ENCODE measurements around the gene GJA3.
"Not testable (repeated sequence)": the region's sequence is repeated elsewhere in the genome, so short reads cannot be mapped to it uniquely, and the experiment has no call there.

GJA3 gene

DNA sequence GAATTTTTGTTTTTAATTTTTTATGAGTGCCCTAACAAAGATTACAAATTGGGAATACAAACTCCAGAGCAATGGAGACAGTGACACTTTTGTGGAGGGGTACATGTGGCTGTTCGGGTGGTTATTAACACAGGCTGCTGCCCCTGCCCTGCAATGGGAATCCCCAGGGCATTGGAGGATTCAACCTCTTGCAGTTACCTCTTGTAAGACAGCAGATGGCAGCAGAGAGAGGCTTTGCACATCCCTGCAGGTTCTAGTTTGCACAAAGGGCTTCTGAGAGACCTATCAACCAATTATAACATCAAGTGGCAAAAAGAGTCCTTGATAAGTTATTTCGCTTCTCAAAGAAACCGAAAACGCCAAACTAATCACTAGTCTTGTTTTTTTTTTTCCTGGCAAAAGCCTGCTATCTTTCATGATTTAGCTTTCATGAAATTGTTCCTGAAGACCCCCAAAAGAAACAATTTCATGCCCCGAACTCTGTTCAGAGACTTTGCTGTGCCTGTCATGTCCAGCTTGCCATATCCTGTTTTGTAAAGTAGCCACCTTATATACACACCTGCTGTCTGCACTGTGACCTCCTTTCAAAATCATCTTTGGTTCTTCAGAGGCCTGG lies 21.5 kb upstream of the GJA3 start:
- no peak for DNase-seq (ENCODE audit: low spot score)

DNA sequence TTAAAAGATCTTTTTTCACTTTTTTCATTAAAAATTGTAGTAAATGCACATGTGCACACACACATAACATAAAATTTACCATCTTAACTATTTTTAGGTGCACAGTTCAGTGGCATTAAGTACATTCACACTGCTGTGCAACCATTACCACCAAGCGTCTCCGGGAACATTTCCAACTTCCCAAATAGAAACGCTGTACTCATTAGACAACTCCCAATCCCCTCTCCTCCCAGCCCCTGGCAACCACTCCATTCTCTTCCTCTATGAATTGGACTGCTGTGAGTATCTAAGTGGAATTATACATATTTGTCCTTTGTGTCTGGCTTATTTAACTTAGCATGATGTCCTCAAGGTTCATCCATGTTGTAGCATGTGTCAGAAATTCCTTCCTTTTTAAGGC lies 20.3 kb upstream of the GJA3 start:
- no peak for DNase-seq (ENCODE audit: low spot score)

DNA sequence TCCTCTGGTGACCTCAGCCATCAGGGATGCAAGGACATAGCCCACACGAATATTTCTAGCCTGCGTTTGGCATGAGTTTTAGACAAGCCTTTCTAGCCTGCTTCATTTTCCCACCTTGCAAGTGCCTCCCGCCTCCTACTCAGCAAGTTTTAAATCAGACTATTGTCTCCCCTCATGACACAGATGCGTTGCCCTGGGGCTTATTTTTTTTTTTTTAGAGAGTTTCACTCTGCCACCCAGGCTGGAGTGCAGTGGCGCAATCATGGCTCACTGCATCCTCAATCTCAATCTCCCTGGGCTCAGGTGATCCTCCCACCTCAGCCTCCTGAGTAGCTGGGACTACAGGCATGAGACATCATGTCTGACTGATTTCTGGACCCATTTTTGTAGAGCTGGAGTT lies 17.3 kb upstream of the GJA3 start:
- no peak for DNase-seq (ENCODE audit: low spot score)

DNA sequence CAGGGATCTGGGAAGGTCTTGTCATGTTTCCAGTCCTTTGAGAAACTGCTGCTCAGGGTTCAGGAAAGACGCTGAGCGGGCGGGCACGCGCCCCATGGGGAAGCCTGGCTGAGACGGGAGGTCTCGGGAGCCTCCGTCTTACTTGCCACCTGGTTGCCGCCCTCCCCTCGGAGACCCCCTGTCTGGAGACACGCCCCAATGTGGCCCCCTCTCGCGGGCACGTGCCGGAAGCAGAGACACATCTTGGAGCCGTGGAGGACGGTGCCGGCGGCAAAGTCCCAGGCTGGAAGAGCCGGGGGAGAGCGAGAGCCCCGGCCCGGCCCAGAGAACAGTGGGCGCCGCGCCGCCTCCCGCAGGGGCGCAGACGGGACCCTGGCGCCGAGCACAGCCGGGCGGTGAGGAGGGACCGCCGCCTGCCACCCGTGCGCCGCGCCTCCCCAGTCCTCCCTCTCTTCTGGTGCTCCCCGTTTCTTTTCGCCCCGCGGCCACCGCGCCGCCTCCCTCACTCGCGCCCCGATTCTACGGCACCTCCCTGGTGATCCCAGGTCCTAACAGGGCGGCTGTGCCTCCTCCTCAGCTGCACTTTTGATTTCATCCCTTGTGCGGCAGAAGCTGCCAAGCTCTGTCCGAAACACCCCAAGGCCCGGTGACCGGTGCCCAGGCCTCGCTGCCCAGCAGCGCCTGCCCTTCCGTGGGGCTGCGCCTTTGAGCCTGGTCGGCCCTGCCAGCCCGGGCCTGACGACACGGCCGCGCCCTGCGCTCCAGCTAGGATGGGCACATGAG lies 16.4 kb upstream of the GJA3 start:
- DNase-seq (ENCODE audit: low spot score) = no peak

DNA sequence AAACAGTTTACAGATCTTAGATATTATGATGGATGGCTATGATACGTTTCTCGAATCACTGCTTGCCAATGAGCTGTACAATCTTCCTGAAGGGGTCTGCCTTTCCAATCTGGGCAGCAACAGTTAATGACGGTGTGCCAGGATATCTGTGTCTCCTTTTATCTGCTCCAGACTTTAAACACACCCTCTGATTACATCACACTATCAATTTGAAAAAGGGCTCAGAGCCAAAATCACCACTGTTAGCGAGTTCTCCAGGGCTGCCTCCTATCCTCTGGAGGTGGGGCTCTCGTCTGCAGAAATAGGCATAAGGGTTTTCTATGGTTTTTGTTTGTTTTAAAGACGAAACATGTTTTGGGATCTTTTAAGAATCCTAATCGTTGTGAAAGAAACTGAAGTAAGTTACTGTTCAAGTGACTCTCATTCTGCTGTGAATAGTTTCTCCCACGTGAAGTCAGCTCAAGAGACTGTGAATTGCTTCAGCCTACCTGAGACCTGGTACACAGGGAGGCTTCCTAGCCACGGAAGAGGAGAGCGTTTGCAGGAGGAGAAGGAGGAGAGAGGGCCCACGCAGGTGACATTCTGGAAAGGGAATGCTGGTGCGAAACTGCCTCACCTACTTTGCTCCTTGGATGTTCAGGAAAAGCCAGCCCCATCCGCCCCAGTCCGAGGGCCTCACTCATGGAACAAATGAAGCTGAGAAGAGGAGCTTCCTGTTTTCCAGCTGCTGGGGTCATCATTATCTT lies 15.2 kb upstream of the GJA3 start:
- no peak for DNase-seq (ENCODE audit: low spot score)

DNA sequence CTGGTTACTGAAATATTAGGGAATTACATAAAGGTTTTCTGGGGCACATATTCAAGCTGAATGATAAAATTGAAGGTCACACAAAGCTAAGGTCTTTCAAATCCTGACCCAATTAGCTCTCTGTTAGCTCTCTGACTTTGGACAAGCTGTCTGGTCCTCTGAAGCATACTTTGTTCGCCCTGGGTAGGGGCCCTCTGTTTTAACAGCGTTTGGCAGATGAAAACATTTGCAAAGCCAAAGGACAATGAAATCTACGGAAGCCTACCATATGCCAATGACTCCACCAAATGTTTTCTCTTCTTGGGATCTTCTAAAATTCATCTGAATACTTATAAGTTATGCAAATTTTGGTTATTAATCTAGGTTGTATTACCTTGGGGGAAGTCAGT lies 14.5 kb upstream of the GJA3 start:
- DNase-seq (ENCODE audit: low spot score) = no peak

DNA sequence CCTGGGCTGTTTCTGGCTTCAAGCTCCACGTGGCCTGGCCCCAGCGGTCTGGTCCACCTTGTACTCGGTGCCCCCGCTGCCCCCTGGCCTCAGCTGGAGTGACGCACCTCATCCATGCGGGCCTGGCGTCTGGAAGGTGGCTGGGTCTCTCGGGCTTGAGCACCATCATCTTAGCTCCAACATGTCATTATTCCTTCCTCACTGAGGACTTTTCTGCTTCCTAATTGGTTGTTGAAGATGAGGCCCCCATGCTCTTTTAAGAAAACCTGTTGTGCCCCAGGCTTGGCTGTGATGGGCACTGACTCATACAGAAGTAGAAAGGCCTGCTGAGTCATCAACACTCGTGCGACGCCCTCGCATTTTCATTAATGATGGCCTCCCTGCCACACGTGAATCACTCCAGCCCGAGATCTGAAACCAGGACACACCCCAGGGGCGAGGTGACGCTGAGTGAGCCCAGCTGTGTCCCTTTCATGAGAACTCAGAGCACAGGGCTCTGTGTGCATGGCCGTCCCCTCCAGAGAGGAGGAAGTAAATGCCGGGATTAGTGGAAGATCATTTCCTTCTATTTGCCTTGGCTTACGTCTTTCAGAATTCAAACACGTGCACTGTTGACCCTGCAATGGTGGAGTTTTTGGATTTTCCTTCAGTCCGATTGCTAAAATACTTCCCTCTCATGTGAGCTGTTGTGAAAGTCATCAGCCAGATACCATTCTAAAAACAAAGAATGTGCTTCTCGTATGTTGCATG lies 14.0 kb upstream of the GJA3 start:
- DNase-seq (ENCODE audit: low spot score) = no peak

DNA sequence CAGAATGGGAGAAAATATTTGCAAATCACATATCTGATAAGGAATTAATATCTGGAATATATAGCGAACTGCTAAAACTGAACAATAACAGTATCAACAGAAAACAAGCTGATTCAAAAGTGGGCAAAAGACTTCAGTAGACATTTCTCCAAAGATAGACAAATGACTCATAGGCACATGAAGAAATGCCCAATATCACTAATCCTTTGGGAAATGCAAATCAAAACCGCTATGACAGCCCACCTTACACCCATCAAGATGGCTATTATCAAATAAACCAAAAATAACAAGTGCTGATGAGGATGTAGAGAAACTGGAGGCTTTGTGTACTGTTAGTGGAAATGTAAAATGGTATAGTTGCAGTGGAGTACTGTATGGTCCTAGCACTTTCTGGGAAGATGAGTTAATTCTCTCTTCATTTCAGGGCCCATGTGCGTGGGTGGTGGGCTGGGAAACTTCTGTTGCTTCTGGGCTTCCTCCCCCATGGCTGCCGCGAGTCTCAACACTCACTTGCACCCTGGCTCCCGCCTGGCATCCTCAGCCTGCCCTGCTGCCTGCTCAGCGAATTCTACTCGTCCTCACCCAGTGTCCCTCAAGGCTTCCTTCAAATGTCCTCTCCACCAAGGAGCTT lies 12.4 kb upstream of the GJA3 start:
- no peak for DNase-seq (ENCODE audit: low spot score)

DNA sequence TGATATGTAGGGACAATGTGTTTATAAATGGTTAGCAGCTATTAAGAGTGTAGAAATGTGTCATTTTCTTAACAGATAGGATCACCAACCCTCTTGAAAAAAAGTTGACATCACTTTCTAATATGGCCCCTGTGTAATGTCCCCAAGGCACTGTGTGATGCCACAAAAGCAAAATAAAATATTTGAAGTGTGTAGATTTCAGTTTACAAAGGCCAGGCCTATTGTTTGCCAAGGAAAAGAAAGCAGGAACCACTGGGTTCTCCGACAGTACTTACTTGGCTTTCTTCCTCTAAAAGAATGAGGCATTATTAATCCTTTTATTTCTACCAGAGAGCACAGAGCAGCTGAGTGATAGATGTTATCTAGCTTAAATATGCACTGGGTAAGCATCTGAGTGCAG lies 10.5 kb upstream of the GJA3 start:
- DNase-seq (ENCODE audit: low spot score) = no peak

DNA sequence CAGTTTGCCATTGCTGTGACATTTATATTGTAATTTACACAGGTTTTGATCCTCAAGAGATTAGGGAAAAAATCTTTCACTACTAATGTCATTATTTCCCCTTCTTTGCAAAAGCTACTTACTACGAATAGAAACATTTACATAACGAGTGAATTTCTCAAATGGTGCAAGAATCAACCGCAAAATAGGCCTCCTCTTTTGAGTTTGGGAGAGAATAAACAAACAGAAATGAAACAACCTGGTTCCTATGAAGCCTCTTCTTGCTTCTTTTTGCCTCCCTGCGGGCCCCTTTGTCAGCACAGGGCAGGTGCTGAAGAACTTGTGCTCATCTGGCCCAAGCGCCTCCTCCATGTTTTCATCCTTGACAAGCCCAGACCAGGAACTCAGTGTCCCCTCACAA lies 10.1 kb upstream of the GJA3 start:
- DNase-seq (ENCODE audit: low spot score) = no peak

DNA sequence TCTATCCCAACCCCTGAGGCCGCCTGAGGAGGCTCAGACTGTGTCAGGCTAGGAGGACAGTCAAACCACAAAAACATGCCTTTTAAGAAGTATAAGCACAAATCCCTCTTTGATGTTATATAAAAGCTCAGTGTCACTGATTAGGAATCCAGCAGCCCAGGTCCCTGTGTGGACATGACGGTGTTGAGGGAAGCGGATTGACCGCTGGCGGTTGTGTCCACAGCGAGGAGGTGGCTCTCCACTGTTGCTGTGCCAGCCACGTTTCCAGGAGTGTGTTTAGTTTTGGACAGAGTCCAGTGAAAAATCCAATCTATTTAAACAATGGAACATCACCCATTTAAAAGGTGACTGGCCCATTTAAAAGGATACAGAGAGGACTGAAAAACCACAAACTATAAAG lies 7.5 kb upstream of the GJA3 start:
- no peak for DNase-seq (ENCODE audit: low spot score)

DNA sequence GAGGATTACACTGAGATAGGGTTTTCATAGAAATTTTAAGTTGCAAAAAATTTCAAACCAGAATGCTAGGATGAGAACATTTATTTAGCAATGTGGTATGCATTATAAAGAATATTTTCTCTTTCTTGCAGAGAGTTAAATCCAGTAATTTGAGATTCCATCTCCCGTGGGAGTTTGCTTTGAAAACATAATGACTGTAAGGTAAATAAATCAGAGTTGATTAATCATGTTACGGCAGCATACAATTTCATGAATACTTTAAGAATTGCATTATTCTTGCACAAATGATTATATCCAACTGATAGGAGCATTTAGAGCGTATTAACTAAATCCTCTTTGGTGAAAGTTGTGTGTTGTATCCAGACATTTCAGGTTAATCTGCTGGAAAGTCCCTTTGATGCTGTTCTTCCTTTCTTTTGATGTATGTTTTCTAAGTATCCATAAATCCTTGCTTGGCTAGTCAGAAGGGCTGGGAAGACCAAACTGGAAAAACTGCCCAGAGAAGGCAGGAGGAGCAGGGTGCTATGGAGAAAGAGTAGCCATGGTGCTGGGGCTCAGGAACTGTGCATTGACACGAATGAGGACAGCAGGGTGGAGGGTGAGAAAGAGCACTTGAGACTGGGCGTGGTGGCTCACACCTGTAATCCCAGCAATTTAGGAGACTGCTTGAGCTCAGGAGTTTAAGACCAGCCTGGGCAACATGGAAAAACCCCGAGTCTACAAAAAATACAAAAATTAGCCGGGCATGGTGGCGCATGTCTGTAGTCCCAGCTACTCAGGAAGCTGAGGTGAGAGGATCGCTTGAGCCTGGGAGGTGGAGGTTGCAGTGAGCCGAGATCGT lies 4.8 kb upstream of the GJA3 start:
- DNase-seq (ENCODE audit: low spot score) = no peak

DNA sequence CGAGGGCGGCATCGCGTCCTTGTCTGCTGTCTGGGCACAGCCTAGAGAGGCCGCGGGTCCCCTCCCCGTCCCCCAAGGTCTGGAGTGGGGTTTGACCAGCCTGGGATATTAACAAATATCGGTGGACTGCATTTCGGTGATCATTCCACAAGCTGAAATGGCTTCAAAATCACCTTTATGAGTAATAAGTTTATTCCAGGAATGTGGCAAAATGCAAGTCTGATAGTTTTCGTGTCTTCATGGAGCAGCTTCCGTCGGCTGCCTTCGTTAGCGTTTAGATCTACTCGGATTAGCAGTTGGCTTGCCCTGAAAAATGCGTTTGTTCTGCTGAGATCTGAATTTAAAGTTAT lies 1.1 kb upstream of the GJA3 start:
- DNase-seq (ENCODE audit: low spot score) = no peak

DNA sequence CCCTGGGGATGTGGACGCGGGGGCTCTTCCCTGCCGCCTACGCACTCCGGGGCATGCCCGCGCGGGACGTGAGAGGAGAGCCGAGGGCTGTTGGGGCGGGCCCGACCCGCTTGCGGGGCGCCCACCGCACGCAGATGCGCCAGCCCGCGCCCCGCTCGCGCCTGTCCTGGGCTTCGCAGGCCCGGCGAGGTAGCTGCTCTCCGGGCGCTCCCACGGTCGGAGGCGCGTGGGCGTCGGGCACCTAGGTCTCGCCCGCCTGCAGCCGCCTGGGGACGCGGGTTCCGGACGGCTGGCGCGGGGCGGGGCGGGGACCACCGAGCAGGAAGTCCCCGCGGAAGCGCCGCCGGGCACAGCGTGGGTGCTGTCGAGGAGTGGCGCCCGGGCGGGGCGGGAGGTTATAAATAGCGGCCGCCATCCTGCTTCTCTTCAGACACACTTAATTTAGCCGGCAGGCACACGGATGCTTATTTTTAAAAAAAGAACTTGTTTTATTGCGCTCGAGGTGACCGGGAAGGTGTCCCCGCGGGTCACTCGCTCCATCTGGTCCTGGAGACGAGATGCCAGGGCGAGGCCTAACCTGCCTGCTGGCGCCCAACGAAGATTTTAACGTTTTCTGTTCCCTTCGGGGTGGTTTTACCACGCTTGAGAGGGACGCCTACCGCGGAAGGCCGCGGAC lies 561 bp upstream of the GJA3 start:
- DNase-seq (ENCODE audit: low spot score) = no peak

DNA sequence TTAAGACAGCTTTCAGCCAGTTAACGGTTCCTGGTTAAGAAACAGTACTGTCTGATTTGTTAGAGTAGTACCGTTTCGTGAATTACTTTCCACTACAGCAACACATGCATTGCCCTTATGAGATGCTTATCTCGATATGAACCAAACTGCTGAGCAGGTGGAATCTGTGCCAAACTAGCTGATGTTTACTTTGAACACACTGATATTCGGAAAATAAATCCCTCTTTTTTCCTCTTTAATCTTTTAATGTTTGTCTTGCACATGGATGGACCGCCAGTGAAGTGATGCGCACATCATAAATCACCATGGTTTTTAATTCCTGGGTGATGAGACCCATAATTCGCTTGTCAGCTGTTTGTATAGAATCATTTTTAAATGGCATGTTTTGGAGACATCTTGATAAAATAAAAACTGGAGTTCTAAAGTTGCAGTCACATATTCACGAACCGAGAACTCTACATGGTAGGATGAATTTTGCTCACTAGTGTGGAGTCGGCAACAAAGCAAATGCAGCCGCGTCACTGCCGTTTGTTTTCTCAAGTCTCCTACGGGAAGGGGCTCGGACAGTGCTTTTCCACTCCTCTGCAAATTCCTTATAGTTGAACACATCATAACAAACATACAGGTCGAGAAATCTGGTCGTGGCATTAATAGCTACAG lies 1.1 kb downstream of the GJA3 start:
- no peak for DNase-seq (ENCODE audit: low spot score)

DNA sequence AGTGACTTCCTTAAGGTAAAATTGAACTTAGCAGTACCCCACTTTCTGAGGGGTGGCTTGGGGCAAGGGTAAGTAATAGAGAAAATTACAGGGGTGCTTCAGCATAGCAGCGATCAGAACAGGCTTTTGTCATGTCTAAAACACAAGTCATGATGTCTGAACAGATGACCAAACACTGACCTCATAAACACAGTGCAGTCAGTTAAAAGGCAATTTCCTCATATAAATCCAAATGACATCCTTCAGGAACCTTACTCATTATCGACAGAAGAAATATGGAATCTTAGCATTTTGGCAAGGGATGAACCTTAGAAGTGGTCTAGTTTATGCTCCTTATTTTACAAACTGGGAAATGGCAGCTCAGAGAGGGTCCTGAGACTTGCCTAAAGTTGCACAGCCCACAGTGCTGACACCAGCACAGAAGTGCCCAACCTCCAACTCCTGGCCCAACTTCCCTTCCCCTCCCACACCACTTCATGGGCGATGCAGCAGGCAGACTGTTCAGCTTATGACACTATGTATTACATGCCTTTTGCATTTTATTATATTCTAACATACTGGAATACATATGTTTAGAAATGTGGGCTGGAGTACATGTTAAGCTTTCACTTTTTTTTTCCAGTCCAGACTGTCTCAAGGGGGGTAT lies 3.6 kb downstream of the GJA3 start:
- DNase-seq (ENCODE audit: low spot score) = no peak

DNA sequence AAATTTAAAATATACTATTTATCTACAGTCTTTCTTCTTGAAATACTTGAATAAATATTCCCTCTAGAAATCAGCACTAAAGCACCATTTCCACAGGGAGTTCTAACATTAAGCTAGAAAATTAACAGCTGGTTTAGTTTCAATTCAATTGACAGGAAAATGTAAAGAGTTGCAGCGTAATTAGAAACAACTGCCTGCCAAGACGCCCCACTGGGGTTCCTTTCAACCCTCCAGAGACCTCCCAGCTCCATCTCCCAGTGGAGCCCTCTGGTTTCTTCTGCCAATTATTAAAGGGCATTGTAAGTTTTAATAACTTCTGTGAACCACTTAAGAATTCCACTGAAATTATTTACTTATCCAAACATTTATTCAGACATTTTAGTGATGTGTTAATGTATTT lies 4.2 kb downstream of the GJA3 start:
- no peak for DNase-seq (ENCODE audit: low spot score)

DNA sequence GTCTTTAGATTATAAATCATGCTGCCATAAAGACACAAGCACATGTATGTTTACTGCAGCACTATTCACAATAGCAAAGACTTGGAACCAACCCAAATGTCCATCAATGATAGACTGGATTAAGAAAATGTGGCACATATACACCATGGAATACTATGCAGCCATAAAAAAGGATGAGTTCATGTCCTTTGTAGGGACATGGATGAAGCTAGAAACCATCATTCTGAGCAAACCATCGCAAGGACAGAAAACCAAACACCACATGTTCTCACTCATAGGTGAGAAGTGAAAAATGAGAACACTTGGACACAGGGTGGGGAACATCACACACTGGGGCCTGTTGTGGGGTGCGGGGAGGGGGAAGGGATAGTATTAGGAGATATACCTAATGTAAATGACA lies 7.6 kb downstream of the GJA3 start:
- DNase-seq (ENCODE audit: low spot score) = not testable (repeated sequence)

DNA sequence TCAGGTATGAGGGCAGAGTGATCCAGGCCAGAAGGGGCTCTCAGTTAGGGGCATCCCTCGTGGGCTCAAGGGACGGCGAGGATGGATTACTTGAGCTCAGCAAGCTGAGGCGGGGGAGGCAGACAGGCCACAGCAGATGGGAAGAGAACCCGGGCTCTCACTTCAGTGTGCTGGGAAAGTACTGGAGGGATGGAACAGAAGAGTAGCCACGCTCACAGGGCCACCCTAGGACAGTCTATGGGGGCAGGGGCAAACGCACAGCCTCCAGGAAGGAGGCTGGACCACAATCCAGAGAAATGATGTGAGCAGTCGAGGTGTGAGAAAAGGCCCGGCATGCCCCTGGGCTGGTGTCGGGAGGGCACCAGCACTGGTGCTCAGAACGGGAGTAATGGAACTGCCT lies 9.2 kb downstream of the GJA3 start:
- DNase-seq (ENCODE audit: low spot score) = no peak

DNA sequence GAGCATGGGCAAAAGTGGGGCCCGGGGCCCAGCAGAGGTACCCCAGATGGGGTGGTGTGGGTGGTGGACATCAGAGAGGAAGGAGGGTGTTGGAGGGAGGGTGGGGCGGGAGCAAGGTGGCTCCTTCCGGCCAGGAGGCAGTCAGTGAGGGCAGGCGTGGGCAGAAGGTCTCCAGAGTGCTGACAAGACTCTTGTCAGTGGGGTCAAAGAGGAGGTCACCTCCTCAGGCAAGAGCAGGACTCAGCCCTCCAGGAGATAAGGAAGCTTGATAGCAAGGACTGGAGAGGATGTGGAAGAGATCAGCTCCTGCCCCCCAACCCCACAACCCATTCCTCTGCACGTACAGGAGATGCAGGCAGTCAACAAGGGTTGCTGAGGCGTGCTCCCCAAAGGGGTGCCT lies 9.8 kb downstream of the GJA3 start:
- no peak for DNase-seq (ENCODE audit: low spot score)

All from left forelimb (tissue), 1 donor.